DND-41 (cell line): ENCODE data around the gene NEDD4L.

ENCODE experiments used
- EZH2 ChIP-seq: IDR thresholded peaks from 3 replicates; pipeline ENCODE4 v1.6.1; 2012; ENCODE audit warnings: borderline replicate concordance, low read depth, mild to moderate bottlenecking, moderate library complexity, low read length, inconsistent platforms; ENCODE audit not compliant: severe bottlenecking
- TF ChIP-seq, protein P1 (sequence below): IDR thresholded peaks from 2 replicates; pipeline ENCODE4 v1.5.1; 2012; ENCODE audit warnings: borderline replicate concordance, low read length, moderate library complexity, mild to moderate bottlenecking; ENCODE audit not compliant: poor library complexity, severe bottlenecking; ENCODE audit errors: extremely low read depth

DNA sequence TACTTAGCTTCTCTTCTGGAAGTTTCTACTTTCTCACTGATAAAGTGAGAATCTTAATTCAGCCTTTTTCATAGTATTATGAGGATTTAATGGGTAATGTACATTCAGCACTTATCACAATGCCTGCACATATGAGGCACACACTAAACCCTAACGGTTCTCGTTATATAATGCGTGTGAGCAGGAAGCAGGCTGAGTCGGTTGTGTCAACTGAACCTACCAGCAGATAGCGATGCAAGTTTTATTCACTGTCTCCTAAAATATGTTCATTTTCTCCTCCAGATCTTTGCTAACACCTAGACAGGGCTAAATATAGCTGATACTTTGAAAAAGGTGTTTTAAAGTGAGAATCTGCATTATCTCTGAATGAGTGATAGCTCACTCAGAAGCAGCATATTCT, 383.3 kb downstream of the NEDD4L start:
- TF ChIP-seq, protein P1, sequence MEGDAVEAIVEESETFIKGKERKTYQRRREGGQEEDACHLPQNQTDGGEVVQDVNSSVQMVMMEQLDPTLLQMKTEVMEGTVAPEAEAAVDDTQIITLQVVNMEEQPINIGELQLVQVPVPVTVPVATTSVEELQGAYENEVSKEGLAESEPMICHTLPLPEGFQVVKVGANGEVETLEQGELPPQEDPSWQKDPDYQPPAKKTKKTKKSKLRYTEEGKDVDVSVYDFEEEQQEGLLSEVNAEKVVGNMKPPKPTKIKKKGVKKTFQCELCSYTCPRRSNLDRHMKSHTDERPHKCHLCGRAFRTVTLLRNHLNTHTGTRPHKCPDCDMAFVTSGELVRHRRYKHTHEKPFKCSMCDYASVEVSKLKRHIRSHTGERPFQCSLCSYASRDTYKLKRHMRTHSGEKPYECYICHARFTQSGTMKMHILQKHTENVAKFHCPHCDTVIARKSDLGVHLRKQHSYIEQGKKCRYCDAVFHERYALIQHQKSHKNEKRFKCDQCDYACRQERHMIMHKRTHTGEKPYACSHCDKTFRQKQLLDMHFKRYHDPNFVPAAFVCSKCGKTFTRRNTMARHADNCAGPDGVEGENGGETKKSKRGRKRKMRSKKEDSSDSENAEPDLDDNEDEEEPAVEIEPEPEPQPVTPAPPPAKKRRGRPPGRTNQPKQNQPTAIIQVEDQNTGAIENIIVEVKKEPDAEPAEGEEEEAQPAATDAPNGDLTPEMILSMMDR, result no peak
- no peak for TF ChIP-seq EZH2
